Stimulated activated memory B cell treated with anti-CD40 and anti-IgM and Interleukin-4, amounts not matched to agents 10 μg/mL and 1 μg/mL and 100 μg/mL, for 72 hours (primary cell): Measurements from ENCODE around the gene TNFAIP8L1.

Source experiments
- ATAC-seq: fragments of 150-1000 bp; cut with Tn5 transposase; 2 replicates; pipeline ENCODE4 v1.10.0; 2021
- H3K27ac Mint-ChIP-seq: one replicate; pipeline ENCODE4 v1.8.0; 2022; ENCODE audit warnings: mild to moderate bottlenecking, mixed read lengths
- H3K27me3 Mint-ChIP-seq: one replicate; pipeline ENCODE4 v1.8.0; 2022; ENCODE audit warnings: mixed read lengths
- H3K36me3 Mint-ChIP-seq: one replicate; pipeline ENCODE4 v1.8.0; 2022; ENCODE audit warnings: mixed read lengths
- H3K4me1 Mint-ChIP-seq: one replicate; pipeline ENCODE4 v1.8.0; 2022; ENCODE audit warnings: mixed read lengths
- H3K4me3 Mint-ChIP-seq: one replicate; pipeline ENCODE4 v1.8.0; 2022; ENCODE audit warnings: mild to moderate bottlenecking, moderate library complexity, mixed read lengths
- H3K9me3 Mint-ChIP-seq: one replicate; pipeline ENCODE4 v1.8.0; 2022; ENCODE audit warnings: mixed read lengths

The TNFAIP8L1 gene

GRCh38 chr19:4635754-4636116, 3.6 kb upstream of the TNFAIP8L1 start:
- Mint-ChIP-seq H3K9me3 (no peaks in the 10 kb centered on the region), H3K36me3 (no peaks in the 10 kb centered on the region), H3K4me3 (peak overlapping the region; percentile 65), H3K27me3 (peaks cover 18% of the 10 kb centered on the region), H3K4me1 (peaks cover 33% of the 10 kb centered on the region), H3K27ac (peak overlapping the region; percentile 48)
- no peak for ATAC-seq

- peaks cover 18% of the 10 kb centered on the region for H3K27me3 Mint-ChIP-seq
- no peaks in the 10 kb centered on the region for H3K36me3 Mint-ChIP-seq
- H3K4me1 Mint-ChIP-seq, result peaks cover 38% of the 10 kb centered on the region
- peak; percentile 5 for ATAC-seq
- peak overlapping the region; percentile 65 for H3K4me3 Mint-ChIP-seq
- H3K27ac Mint-ChIP-seq, result peak overlapping the region; percentile 48
- H3K9me3 Mint-ChIP-seq, result no peaks in the 10 kb centered on the region
These were observed 3.1 kb upstream of the TNFAIP8L1 start for GRCh38 chr19:4636151-4636717.

GRCh38 chr19:4636761-4637160, 2.6 kb upstream of the TNFAIP8L1 start:
- Mint-ChIP-seq H3K27me3 (peaks cover 18% of the 10 kb centered on the region), H3K27ac (peak overlapping the region; percentile 48), H3K4me3 (no peak overlapping the region), H3K9me3 (no peaks in the 10 kb centered on the region), H3K4me1 (peaks cover 42% of the 10 kb centered on the region), H3K36me3 (no peaks in the 10 kb centered on the region)
- ATAC-seq, result no peak

DNA sequence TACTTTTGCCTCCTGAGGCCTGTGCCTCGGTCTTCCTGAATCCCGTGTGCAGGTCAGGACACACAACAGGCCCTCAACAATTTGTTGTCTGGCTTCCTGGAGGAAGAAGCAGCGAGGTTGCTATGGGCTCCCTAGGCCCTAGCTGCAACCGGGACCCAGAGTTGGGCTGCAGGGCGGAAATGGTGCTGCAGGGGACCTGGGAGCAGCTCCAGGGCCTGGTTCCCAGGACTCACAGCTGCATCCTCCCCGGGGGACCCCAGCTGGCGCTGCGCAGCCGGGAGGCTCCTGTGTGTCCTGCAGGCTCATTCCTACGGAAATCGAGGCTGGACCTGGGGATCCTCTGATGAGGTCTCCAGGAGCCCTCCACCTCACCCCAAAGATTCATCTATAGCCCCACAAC, 999 bp upstream of the TNFAIP8L1 start:
- ATAC-seq, result no peak

DNA sequence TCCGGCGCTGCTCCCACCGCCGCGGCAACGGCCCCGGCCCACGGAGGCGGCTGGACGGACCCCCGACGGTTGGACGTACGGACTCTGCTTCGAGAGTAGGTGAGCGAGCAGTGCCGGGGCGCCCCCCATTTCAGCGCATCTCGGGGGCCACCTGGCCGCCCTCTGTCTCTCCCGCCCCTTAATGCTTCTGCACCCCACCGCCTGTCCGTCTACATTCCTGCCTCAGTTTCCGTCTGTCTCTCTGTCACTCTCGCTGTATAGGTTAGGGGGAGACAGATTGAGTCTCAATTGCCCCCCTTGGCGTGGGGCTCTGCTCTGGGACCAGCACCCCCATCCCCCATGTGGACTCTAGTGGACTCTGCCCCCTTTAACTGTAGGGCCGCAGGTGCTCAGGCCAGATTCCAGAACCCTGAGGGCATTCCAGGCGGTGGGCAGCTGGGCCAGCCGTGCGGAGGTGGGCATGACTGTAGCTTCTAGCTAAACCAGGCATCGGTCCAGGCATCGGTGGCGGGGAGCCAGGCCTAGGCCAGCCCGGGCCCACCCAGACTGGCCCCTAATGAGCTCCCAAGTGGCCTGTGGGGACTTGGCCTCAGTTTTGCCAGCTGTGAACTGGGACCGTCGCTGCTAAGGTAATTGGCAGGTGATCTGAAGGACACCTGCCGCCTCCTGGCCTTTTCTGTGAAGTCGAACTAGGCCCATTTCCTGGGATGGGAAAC, 373 bp downstream of the TNFAIP8L1 start:
- peaks cover 6% of the 10 kb centered on the region for H3K36me3 Mint-ChIP-seq
- peak overlapping the region; percentile 99 for H3K4me3 Mint-ChIP-seq
- H3K4me1 Mint-ChIP-seq, result peaks cover 53% of the 10 kb centered on the region
- peak overlapping the region; percentile 100 for H3K27ac Mint-ChIP-seq
- no peaks in the 10 kb centered on the region for H3K9me3 Mint-ChIP-seq
- peak; percentile 42 for ATAC-seq
- no peaks in the 10 kb centered on the region for H3K27me3 Mint-ChIP-seq

More for the DNA sequence above, 999 bp upstream of the TNFAIP8L1 start:
- Mint-ChIP-seq H3K27ac (peak overlapping the region; percentile 100), H3K27me3 (peaks cover 4% of the 10 kb centered on the region), H3K4me3 (no peak overlapping the region), H3K36me3 (peaks cover 6% of the 10 kb centered on the region), H3K4me1 (peaks cover 54% of the 10 kb centered on the region), H3K9me3 (no peaks in the 10 kb centered on the region)

GRCh38 chr19:4640247-4641000, 1.1 kb downstream of the TNFAIP8L1 start:
- ATAC-seq, result no peak
- H3K27ac Mint-ChIP-seq, result peak overlapping the region; percentile 100
- H3K9me3 Mint-ChIP-seq, result no peaks in the 10 kb centered on the region
- H3K27me3 Mint-ChIP-seq, result no peaks in the 10 kb centered on the region
- H3K36me3 Mint-ChIP-seq, result peaks cover 12% of the 10 kb centered on the region
- H3K4me1 Mint-ChIP-seq, result peaks cover 53% of the 10 kb centered on the region
- peak overlapping the region; percentile 99 for H3K4me3 Mint-ChIP-seq

DNA sequence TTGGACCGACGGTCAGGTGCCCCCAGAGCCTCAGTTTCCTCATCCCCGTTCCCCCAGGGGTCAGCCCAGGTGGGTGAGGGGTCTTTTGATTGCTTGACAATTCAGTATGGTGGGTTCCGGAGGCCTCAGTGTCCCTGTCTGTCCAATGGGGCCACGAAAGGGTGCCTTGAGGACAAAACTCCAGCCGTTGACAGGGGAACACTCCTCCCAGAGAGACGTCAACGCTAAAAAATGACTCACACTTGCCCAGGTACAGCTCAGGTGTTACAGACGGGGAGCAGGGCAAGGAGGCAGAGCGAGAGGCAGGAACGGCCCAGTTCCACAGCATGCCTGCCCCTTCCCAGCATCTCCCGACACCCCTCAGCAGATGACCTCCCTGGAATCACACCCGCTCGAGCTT, 1.8 kb downstream of the TNFAIP8L1 start:
- Mint-ChIP-seq H3K9me3 (no peaks in the 10 kb centered on the region), H3K27ac (peak overlapping the region; percentile 100), H3K4me3 (peak overlapping the region; percentile 64), H3K4me1 (peaks cover 57% of the 10 kb centered on the region), H3K36me3 (peaks cover 18% of the 10 kb centered on the region), H3K27me3 (no peaks in the 10 kb centered on the region)
- ATAC-seq, result no peak

- no peak for ATAC-seq
- no peak overlapping the region for H3K4me3 Mint-ChIP-seq
- peaks cover 27% of the 10 kb centered on the region for H3K36me3 Mint-ChIP-seq
- peaks cover 67% of the 10 kb centered on the region for H3K4me1 Mint-ChIP-seq
- H3K27me3 Mint-ChIP-seq, result no peaks in the 10 kb centered on the region
- H3K9me3 Mint-ChIP-seq, result no peaks in the 10 kb centered on the region
- peak overlapping the region; percentile 49 for H3K27ac Mint-ChIP-seq
These were observed 3.3 kb downstream of the TNFAIP8L1 start for GRCh38 chr19:4642625-4643024.

DNA sequence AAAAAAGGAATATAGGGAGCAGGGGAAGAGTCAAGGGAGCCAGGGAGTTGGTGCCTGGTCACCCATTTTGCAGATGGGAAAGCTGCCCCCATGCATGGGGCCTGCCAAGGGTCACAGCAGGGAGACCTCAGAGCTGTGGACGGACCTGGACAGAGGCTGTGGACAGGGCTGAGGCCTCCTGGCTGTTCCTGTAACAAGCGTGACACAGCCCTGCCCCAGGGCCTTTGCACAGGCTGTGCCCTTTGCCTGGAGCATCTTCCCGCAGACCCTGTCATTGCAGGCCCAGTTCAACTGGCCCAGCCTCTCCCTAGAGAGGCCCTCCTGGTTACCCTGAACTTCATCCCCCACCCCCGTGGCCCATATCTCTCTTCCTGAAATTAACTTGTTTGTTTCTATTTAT, 6.4 kb downstream of the TNFAIP8L1 start:
- H3K9me3 Mint-ChIP-seq, result no peaks in the 10 kb centered on the region
- peaks cover 66% of the 10 kb centered on the region for H3K4me1 Mint-ChIP-seq
- H3K27ac Mint-ChIP-seq, result no peak overlapping the region
- H3K36me3 Mint-ChIP-seq, result peaks cover 27% of the 10 kb centered on the region
- no peak overlapping the region for H3K4me3 Mint-ChIP-seq
- H3K27me3 Mint-ChIP-seq, result no peaks in the 10 kb centered on the region
- ATAC-seq, result no peak

DNA sequence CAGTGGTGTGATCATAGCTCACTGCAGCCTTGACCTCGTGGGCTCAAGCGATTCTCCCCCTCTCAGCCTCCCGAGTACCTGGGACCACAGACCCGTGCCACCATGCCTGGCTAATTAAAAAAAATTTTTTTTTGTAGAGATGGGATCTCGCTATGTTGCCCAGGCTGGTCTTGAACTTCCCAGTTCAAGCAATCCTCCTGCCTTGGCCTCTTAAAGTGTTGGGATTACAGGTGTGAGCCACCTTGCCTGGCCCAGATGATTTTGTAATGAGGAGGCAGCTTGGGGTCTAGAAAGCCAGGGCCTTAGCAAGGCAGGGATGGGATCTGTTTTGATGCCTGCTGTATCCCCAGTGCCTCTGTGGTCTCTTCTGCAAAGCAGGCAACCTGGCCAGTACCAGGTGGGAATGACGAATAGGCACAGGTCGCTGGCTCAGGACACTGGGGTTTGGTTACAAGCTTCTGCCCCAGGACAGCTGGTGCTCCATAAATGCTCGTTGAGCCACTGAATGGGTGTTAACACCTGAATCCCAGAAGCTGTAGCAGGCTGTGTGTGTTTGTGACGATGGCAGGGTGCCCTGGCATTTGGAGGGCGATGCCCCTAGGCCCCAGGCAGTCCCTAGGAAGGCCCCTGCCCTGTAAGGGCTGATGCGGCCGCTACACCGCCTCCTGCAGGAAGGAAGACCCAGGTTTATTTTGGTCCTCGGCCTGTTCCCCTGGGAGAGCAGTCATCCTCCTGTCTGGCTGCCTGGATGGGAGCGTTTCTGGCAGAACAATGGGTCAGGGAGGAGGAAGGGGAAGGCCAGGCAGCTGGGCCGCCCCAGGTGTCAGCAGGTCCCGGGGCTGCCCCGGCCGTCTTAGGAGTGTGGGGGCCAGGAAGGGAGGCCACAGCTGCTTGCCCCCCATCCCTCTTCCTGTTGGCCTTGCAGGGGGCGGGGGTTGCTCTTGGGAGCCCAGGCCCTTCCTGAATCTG, 8.6 kb downstream of the TNFAIP8L1 start:
- Mint-ChIP-seq H3K4me1 (peaks cover 45% of the 10 kb centered on the region), H3K27ac (peak overlapping the region; percentile 84), H3K4me3 (peak overlapping the region; percentile 31), H3K27me3 (no peaks in the 10 kb centered on the region), H3K9me3 (no peaks in the 10 kb centered on the region), H3K36me3 (peaks cover 21% of the 10 kb centered on the region)
- ATAC-seq, result peak; percentile 40

DNA sequence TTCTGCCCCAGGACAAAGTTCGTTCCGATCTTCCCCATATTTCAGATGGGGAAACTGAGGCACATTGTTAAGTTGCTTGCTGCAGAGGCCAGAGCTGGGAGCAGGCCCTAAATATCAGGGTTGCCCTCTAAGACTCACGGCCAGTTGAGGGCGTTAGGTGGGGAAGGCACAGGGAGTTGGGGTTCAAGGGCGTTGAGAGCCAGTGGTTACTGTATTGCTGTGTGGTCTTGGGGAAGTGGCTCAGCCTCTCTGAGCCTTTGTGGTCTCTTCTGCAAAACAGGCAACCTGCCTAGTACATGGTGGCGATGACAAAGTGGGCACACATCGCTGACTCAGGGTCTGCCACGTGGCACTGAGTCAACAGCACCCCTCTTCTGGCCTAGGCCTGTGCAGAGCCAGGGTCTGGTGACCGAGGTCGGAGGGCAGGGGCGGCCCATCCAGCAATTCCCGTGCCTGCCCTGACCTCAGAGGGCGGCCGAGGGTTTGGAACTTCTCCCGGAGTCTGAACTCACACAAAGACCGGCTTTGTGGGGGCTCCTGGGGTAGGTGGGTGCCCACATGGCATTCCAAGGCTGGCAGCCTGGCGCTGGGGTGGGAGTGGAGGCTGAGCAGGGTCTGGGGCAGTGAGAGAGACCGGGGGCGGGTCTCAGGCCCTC, 10.2 kb downstream of the TNFAIP8L1 start:
- ATAC-seq, result no peak
- peaks cover 42% of the 10 kb centered on the region for H3K4me1 Mint-ChIP-seq
- H3K27ac Mint-ChIP-seq, result peak overlapping the region; percentile 84
- H3K36me3 Mint-ChIP-seq, result peaks cover 24% of the 10 kb centered on the region
- no peaks in the 10 kb centered on the region for H3K9me3 Mint-ChIP-seq
- H3K4me3 Mint-ChIP-seq, result no peak overlapping the region
- no peaks in the 10 kb centered on the region for H3K27me3 Mint-ChIP-seq

DNA sequence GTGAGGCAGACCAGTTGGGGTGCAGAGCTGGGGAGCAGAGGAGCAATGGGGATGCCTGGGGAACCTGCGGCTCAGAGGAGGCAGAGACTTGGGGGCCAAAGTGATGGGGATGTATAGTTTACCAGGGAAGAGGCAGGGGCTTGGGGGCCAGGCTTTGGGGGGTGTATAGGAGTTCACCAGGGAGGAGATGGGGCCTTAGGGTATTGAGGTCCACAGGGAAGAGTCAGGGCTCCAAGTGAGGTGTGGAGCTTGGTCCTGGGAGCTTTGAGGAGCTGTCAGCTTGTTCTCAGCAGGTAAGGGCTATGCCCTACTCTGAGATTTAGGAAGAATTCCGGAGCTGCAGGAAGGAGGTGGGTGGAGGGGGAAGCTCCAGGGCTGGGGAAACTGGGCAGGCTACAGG, 10.8 kb downstream of the TNFAIP8L1 start:
- Mint-ChIP-seq H3K36me3 (peaks cover 26% of the 10 kb centered on the region), H3K27ac (peak overlapping the region; percentile 84), H3K27me3 (no peaks in the 10 kb centered on the region), H3K9me3 (no peaks in the 10 kb centered on the region), H3K4me3 (no peak overlapping the region), H3K4me1 (peaks cover 49% of the 10 kb centered on the region)
- no peak for ATAC-seq

GRCh38 chr19:4652075-4652474, 12.8 kb downstream of the TNFAIP8L1 start:
- Mint-ChIP-seq H3K27me3 (no peaks in the 10 kb centered on the region), H3K9me3 (no peaks in the 10 kb centered on the region), H3K4me3 (no peak overlapping the region), H3K27ac (no peak overlapping the region), H3K36me3 (peaks cover 13% of the 10 kb centered on the region), H3K4me1 (peaks cover 37% of the 10 kb centered on the region)
- ATAC-seq, result no peak

DNA sequence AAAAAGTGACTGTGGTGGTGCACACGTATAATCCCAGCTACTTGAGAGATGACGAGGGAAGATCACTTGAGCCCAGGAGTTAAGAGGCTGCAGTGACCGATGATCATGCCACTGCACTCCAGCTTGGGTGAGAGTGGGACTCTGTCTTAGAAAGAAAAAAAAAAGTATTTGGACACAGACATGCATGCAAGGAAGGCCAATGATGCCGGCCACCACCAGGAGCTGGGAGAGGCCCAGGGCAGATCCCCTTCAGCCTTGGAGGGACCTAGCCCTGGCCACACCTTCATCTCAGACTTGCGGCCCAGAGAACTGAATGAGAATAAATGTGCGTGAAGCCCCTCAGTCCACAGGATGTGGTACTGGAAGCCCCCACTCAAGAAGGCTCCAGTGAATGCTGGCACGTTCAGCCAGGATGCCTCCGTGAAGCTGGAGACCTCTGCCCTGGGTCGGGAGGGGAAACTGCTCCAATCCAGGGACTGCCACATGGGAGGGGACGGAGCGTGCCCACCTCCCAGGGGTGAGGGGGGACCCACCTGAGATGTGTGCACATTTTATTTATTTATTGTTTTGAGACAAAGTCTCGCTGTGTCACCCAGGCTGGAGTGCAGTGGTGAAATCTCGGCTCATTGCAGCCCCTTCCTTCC, 14.6 kb downstream of the TNFAIP8L1 start:
- no peaks in the 10 kb centered on the region for H3K9me3 Mint-ChIP-seq
- H3K36me3 Mint-ChIP-seq, result peaks cover 19% of the 10 kb centered on the region
- H3K4me3 Mint-ChIP-seq, result no peak overlapping the region
- H3K4me1 Mint-ChIP-seq, result peaks cover 24% of the 10 kb centered on the region
- H3K27me3 Mint-ChIP-seq, result no peaks in the 10 kb centered on the region
- no peak for ATAC-seq
- peak overlapping the region; percentile 50 for H3K27ac Mint-ChIP-seq
